ENCODE measurements around the gene C2CD4B.

DNA sequence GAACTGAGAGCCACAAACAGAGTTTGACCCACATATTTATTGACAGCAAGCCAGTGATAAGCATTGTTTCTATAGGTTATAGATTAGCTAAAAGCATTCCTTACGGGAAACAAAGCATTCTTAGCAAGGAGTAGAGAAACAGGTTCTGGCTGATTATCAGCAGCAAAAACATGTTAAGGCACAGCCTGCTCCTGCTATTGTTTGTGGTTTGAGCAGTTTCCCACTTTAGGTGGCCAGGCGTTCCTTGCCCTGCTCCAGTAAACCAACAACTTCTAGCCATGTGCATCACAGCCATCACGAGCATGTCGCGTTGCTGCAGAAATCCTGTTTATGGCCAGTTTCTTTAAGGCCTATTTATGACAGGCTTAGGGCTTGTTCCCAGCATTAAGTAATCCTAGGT is 44.7 kb upstream of the C2CD4B start:
- TF ChIP-seq CTCF (IDR thresholded peaks at IDR 0.05) (no peak), POLR2A (IDR thresholded peaks at IDR 0.05) (no peak)

All from thyroid gland (tissue), 4 donors.